ENCODE data around the gene TSC22D1.
A peak's percentile ranks its signal among the peaks of the same experiment; 100 is the strongest.

Gene TSC22D1

DNA sequence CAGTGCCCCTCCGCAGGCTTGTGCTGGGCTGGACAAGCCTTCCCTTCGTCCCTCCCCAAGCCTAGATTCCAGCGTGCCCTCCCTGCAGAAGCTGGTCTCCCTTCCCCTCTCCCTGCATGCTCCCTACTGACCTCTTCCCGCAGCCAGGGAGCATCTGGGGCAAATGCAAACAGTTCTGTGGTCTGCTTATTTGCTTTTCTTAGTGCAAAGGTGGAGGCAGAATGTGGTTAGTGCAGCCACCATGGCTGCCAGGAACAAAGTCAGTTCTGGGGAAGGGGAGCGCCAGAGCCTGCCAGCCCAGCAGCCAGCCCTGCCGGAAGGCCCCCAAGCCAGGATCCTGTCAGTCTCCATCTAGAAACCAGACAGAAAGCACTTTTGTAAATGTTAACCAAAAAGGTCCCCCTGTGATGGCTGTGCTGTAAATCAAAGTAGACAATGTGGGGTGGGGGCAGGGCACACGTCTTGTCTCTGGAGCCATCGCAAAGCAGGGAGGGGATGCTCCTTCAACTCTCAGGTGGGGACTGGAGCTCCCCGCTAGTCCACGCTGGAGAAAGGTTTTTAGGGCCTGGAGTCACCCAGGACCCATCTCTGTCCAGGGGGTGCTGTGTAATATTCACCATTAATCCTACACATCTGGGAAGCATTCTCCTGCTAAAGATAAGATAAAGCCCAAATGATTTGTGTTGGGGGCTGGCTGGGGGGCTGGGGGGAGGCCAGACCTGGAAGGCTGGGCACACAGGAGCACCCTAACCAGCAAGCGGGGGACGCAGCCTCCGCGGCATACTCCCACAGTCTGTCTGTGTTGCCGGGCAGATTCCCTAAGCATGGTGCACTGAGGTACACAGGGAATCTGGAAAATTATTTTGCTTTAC lies 171.6 kb downstream of the TSC22D1 start:
- no peak for DNase-seq (ENCODE audit: low spot score)

DNA sequence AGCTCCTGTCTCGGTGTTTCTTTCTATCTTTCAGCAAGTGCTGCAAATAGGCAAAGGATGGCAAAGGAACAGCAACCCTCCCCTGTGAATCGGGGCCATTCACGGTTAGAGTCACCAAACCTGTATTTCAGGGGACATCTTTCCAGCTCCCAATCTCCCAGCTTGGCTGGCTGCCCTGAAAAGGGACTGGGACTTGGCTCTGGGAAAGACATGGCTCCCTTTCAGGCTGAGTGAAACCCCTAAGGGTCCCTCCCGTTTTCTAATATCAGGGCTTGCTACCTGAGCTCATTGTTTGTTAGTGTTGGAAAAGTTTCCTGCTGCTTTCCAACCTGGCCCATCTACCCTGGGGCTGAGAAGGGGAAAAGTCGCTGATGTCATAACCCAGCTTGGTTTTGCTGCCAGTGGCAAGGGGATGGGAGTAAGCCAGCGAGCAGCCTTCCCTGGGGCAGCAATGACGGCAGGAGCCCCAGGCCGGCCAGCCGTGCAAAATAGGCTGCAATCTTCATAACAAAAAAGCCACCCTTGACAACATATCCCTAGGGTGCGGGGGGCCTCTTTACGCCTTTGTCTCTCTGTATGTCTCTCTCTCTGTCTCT lies 172.6 kb downstream of the TSC22D1 start:
- DNase-seq (ENCODE audit: low spot score): no peak

DNA sequence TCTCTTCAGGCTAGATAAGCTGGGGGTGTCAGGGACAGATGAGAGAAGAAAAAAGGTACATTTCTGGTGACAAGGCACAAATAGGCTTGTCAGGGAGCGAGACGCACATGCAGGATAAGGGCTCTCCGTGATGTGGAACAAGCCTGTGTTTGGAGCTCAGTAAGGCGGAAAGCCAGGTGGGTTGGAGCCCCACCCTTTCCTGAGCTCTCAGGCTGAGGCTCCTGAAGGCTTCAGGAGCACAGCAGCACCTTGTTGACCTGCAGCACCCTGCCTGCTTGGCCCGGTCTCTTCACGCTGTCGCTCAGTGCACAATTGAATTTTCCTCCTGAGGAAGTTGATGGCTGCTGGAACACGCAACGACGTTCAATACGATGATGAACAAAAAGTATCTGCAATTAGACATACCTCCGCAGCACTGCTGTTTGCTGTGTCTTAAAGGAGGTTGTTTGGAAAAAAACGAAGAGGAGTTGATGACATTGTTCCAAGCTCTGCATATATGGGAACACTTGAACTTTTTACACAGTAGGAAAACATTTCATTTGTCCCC lies 173.2 kb downstream of the TSC22D1 start:
- no peak for DNase-seq (ENCODE audit: low spot score)

DNA sequence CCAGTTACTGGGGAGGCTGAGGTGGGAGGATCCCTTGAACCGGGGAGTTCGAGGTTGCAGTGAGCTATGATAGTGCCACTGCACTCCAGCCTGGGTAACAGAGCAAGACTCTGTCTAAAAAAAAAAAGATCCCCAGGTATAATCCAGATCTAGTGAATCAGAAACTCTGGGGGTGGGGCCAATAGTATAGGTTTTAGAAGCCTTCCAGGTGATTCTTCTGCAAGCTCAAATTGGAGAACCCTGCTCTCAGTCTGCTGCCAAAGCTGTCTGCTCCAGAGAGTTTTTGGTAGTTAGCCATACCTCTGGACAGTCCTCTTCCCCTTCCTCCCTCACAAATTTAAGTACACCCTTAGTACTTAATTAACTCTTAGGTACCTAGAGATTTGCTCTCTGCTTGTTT lies 174.6 kb downstream of the TSC22D1 start:
- DNase-seq (ENCODE audit: low spot score): no peak

DNA sequence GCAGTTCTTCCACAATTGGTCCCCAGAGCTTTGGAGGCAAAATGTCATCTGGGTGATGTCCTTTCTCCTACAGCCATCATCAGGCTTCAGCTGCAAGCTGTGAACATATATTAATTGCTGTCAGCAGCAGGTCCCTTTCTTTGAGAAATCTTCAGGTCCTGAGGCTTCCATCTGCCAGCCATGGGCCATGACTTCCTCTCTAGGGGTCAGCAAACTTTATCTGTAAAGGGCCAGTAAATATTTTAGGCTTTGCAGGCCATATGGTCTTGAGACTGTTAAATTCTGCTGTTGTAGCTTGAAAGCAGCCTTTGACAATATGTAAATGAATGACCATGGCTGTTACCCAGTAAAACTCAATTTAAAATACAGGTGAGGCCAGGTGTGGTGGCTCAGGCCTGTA lies 175.4 kb downstream of the TSC22D1 start:
- no peak for DNase-seq (ENCODE audit: low spot score)

DNA sequence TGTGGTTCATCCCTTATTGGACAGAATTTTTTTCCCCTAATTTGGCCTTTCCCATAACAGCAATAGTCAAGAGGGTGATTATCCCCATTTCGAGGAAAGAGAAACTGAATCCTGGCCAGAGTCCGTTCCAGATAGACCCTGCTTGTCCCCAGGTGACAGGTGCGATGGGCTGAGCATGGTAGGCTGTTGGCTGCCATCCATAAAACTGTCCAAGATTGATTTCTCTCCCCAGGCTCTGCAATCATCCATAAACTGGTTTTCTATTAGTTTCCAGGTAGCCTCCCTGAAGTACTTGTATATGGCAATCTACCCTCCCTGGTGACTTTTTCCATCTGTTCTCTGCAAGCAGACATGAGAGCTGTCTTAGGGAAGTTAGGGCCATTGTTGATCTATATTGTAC lies 177.1 kb downstream of the TSC22D1 start:
- DNase-seq (ENCODE audit: low spot score): no peak

DNA sequence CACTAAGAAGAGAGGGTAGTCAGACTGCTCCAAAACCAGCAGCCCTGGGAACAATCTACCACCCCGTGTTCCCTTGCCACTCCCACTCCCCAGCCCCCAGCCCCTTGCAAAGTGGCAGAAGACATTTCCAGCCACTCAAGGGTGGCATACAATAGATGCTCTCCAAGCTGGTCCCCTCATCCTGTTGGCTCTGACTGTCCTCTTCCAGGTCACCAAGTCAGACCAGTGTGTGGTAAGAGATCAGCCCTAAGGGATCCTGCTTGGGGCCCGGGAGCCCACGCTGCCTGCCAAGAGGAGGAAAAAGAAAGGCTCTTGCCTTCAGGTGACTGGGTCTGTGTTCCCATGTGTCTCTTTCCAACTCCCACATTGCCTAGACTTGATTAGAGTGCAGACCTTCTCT lies 177.5 kb downstream of the TSC22D1 start:
- no peak for DNase-seq (ENCODE audit: low spot score)

DNA sequence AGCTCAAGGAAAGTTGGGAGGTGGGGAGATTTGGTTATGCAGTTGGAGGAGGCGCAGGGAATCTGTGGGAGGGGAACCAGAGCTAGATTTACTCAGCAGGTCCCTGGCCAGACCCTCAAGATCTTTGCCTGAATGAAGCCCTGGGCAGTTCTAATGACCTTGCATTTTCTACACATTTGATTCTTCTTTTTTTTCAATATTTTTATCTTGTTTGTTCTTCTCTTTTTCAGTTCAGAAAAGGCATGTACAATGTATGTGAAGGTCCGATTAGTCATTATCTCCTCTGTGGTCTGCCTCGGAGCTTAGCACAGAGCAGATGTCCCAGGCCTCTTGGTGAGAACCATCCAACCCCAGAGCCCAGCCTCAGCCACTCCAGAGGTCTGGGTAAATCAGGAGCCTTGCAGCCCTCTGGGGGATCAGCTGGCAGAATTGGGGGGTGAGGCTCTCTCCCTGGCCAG lies 178.3 kb downstream of the TSC22D1 start:
- DNase-seq (ENCODE audit: low spot score): peak; percentile 35

DNA sequence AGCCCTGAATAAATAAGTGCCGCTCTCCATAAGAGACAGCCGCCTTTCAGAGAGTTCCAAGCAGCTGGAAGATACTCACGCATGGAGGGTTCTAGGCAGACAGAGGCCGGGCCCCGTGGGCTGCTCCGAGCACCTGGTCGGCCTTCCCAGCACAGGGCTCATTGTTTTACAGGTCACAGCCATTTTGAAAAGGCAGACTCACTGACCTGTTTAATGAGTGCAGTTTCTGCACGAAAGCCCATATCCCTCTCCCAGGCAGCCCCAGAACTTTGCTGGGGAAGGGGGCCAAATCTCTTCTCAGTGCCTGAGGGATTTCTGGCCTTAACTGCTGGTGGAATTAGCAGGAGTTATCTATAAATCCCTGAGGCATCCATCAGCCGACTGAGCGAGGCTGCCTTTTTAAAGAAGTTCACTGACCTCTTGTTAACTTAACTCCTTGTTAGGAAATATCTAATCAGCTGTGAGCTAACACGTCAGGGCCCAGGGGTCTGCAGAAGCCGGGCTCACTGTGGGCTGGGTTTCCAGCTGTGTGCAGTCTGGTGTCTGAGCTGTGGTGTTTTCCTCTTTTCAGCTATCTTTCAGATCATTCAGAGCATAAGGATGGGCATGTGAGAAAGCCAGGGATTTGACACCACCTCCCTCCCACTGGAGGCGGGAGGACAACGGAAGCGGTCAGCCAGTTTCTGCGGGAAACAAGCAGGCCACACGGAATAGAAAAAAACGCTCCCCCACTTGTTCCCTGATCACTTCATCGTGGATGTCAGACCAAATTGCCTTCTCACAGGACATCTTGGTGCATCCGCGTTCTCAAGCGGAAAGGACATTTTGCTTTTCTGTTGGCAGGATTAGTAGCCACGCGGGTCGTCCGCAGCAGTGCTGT lies 179.2 kb downstream of the TSC22D1 start:
- DNase-seq (ENCODE audit: low spot score): peak; percentile 70

DNA sequence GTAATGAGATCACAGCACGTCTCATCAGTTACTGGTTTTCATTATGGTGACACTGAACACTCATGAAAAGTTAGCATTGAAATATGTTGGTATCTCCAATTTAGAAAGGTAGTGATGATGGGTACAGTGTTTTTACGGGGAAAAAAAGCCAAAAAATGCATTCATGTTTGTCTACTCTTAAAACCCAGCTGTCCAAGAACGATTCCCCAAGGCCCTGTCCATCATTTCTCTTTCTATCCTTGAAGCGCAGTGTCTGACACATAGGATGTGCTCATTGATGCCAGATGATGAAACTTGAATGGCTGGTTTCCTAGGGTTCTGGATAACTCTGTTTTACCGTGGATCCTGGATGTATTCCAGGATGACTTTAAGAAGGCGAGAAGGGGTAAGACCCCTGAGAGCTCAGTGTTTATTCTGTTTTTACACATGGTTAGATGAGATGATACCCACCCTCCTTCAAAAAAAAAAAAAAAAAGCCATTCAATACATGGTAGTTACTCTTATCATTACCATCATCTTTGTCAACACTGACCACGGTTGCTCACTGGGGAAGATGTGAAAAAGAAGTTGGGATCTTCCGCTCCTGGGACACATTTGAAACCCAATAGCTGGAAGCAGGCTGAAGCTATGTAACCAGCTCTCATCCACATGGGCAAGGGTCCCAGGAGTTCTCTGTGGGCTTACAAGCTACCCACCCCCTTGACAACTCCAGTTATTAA lies 180.0 kb downstream of the TSC22D1 start:
- no peak for DNase-seq (ENCODE audit: low spot score)

DNA sequence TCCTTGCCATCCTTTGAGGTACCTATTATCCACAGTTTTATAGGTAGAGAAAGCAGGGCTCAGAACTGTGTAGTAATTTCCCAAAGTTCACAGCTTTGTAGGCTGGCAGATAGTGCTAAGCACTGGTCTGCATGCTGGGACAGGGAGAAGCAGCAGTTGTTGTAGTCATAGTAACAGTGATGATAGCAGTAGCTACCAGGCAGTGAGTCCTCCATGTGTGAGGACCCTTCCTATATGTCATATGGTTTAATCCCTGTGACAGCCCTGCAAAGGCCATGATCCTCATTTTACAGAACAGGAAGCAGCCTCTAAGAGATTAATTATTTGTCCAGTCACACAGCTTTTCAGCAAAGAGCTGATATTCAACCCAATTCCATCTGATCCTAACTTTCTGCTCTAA lies 181.5 kb downstream of the TSC22D1 start:
- no peak for DNase-seq (ENCODE audit: low spot score)

DNA sequence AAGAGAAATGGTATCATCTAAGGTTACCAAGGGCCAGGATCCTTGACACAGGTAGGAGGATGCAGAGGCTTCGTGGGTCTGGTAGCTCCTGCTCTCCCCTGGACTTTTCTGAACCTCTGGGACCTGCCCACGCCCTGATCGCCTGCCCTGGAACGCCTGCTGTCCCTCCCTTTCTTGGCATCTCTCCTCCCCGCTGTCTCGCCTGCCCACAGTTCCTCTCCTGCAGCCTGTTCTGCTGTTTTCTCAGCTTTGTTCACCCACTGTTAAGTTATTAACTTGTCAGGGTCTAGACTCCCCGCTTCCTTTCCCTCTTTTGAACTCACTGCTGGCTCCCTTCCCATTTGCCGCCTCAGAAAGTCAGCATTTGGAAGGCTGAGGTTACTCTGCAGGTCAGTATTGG lies 182.7 kb downstream of the TSC22D1 start:
- DNase-seq (ENCODE audit: low spot score): no peak

DNA sequence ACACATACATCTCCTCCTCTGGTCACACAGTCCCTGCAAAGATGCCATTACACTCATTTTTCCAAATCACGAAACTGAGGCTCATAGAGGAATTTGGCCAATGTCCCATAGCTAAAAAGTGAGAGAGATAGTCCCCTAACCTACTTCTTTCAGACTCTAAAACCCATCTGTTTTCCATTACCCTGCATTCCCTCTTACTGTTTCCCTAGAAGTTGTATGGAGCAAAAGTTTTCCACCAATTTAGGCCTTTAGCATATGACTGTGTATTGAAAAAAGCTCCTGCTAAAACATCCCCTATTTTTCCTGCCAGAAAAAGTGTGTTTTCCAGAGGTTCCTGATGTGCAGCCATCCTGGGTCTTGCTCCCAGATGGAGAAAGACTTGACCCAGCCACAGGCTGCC lies 186.3 kb downstream of the TSC22D1 start:
- no peak for DNase-seq (ENCODE audit: low spot score)

DNA sequence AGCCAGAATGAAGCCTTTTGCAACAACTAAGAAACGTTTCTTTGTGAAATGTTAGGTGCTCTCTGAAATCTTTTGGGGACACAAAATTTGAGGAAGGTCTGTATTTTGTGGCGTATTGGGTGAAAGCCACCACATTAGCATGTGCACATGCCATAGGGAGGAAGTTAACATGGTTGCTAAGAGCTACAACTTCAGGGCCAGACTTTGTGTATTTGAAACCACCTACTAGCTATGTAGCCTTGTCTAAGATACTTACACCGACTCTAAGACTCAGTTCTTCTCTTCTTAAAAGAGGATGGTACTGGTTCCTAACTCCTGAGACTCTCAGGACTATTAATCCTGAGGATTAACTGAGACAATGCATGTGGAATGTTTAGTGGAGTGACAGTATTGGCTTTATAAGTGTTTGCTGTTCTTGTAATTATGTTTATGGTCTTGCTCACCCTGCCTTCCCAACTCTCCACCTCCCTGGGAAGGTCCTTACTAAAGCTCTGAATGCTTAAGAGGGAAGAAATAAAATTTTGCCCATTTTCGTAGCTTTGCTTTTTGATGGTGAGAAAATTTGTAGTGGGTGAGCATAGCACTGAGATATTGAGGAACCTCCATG lies 187.0 kb downstream of the TSC22D1 start:
- DNase-seq (ENCODE audit: low spot score): no peak

DNA sequence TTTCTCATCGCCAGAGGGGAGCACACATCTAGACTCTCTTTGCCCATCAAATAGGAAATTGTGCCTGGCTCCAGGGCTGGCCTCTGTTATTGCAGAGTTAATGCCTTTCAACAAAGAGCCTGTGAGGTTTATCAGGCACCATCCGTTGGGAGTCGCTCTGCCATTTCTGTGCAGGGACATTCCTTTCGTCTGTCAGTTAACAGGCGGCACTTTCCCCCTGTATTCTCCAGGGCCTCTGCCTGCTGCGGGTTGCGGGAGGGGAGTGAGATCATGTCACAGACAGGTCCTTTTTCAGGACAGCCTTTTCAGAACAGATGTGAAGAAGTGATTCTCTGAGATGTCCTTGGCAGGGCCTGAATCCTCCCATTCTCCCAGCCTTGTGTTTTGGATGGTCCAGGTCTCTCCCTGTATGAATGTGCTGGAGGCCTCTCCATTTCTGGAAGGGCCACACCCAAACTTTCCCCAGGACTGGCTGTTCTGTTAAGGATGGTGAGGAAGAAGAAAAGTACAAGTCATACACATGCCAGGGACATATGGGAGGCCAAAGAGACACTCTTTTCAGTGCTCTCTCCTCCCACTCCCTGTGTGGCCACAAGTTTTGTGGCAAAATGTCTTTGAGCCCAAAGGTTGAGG lies 187.6 kb downstream of the TSC22D1 start:
- DNase-seq (ENCODE audit: low spot score): no peak

DNA sequence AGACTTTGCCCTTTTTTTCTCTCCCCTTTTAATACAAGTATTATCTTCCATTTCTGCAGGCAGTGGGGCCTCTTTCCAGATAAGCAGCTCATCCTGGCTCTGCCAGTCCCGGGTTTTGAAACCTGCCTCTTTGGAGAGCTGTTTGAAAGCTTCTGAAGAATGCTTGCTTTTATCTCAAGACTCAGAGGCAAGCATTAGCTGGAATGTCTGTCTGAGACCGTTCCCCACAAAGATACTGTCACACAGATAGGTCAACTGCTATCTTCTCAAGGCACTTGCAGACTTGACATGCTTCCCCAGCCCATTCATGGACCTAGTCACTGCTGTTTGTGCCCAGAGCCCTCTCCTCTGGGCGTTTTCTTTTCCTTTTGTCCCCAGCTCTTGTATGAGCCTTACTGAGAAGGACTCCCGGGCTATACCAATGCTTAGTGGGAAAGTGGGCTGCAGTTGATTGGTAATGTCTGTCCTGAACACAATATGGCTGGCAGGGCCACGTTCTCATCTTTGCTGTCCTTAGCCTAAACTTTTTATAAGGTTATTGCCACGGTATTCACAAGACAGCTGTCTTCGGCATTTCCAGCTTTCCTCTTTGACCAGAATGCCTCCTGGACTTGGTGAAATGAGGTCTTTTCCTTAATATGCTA lies 189.1 kb downstream of the TSC22D1 start:
- no peak for DNase-seq (ENCODE audit: low spot score)

DNA sequence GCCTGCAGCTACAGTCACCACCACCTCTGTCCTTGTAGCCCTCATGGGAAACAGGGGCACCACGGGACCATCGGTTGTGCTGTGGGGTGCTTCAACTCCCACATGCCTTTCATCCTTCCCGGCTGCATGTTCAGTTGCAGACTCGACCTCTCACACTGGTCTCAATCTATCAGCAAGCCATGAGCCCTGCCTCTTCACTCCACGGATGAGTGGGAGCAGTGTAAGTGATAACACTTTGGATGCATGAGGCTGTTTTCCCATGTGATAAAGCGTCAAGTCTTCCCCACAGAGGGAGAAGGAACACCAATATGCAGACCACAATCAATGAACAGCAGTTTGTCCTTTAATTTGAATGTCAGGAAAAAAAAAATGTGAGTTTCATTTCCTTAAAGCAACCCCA lies 190.3 kb downstream of the TSC22D1 start:
- no peak for DNase-seq (ENCODE audit: low spot score)

DNA sequence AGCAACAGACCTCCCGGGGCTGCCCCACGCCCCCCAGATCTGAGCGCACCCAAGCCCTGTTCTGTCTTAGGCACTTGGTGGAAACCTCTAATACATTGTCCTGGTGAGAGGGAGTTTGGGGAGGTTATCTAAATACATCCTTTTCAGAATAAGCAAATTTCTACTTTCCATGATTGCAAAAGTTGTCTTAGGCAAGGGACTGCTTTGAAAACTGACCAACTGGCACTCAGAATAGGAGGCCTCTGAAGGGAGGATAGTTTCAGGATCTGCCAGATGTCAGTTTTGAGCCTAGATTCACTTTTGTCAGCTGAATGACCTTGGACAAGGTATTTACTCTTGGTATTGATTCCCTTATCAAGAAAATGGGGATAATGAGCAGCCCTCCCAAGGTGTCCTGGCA lies 190.7 kb downstream of the TSC22D1 start:
- DNase-seq (ENCODE audit: low spot score): no peak

DNA sequence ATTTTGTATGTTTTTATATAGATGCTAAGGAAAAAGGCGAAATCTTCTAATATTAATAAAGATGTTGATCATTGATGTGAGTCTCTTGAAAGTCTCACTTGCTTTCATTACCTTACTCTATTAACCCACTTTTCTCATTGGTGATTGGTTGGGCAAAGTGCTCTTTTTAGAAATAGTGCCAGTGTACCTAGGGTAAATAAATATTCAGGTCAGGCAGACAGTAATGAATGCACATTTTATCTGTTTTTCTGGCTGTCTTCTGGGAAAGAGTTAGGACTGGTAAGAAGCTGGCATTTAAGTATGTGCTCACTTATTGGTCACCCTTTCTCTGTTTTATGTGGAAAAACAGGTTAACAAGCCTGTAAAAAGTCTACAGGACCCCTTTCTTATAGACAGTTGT lies 191.4 kb downstream of the TSC22D1 start:
- DNase-seq (ENCODE audit: low spot score): no peak

DNA sequence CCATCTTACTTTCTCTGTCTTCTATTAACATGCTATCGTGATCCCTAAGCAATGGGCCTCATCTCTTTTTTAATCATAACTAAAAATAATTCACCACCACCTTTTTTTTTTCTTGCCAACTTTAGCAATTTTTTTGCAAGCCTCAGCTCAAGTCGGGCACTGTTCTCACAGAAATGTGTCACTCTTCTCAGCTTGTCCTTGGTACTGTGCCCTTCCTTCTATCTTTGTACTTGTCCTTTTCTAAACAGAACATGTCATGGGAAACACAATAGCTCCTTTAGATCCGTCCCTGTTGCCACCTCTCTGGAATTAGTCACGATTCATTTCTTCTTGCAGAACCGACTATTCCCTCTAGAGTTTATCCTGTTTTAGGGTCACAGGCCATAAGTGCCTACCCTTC lies 192.2 kb downstream of the TSC22D1 start:
- no peak for DNase-seq (ENCODE audit: low spot score)

Data from AG08395 (cell line).